Tibial nerve (tissue), 3 donors: ENCODE data around the gene RNF146.

Source experiments
- CTCF ChIP-seq, 5 experiments: fragments of 200-600 bp in 3 of 5; fragments of 450-650 bp in 2 of 5; sonication (generic) in 3 of 5; IDR thresholded peaks; one replicate each; pipeline ENCODE4 v1.5.1; 2016 to 2019; ENCODE audit warnings: antibody characterized with exemption in 5 of 5, mild to moderate bottlenecking in 3 of 5, moderate library complexity in 2 of 5
- POLR2A ChIP-seq, 2 donors: fragments of 450-650 bp; IDR thresholded peaks; one replicate each; pipeline ENCODE4 v1.6.1; 2017; ENCODE audit warnings: antibody characterized with exemption in 2 of 2, mild to moderate bottlenecking in 2 of 2, moderate library complexity in 2 of 2

- TF ChIP-seq CTCF (IDR thresholded peaks at IDR 0.05): no peak
- TF ChIP-seq POLR2A (IDR thresholded peaks at IDR 0.05): no peak
Measured at GRCh38 chr6:127277878-127278843, 11.5 kb downstream of the RNF146 start.
